RCC 7860 (cell line): ENCODE data around the gene ASMTL.
"Not testable (repeated sequence)": the region's sequence is repeated elsewhere in the genome, so short reads cannot be mapped to it uniquely, and the experiment has no call there.

ENCODE experiments used
- DNase-seq: peaks from one replicate; pipeline ENCODE4 v3.0.0-alpha.2; 2015; ENCODE audit warnings: low spot score
- FAIRE-seq: peaks from 2 replicates; lab custom pipeline; 2012; peaks lifted over from hg19 to GRCh38; lab: Jason Lieb, UNC

Gene ASMTL

GRCh38 chrX:1452516-1453394 is at the start of gene ASMTL:
ASMTL (minus strand) TSS chrX:1452909; CDS start chrX:1452840, 69 bp downstream.
- peak; percentile 99 for DNase-seq
- peak; percentile 83 for FAIRE-seq

DNA sequence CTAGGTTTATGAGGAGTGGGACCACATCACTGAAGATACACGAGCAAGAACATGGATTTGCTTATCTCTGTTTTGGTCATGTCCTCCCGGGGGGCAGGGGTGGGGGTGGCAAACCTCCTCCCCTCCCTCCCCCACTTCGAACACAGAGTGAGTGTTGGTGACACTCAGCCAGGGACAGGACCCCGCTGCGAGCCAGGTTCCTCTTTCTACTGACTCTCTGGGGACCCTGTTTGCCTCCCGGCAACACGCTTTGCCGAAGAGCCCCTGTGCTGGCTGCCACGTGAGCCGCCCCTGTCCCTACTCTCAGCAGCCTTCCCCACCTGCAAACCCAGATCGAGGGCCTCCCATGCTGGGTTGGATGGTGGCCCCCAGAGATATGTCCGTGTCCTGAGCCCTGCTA is 49.5 kb upstream of the ASMTL start:
- no peak for FAIRE-seq
- DNase-seq = no peak

DNA sequence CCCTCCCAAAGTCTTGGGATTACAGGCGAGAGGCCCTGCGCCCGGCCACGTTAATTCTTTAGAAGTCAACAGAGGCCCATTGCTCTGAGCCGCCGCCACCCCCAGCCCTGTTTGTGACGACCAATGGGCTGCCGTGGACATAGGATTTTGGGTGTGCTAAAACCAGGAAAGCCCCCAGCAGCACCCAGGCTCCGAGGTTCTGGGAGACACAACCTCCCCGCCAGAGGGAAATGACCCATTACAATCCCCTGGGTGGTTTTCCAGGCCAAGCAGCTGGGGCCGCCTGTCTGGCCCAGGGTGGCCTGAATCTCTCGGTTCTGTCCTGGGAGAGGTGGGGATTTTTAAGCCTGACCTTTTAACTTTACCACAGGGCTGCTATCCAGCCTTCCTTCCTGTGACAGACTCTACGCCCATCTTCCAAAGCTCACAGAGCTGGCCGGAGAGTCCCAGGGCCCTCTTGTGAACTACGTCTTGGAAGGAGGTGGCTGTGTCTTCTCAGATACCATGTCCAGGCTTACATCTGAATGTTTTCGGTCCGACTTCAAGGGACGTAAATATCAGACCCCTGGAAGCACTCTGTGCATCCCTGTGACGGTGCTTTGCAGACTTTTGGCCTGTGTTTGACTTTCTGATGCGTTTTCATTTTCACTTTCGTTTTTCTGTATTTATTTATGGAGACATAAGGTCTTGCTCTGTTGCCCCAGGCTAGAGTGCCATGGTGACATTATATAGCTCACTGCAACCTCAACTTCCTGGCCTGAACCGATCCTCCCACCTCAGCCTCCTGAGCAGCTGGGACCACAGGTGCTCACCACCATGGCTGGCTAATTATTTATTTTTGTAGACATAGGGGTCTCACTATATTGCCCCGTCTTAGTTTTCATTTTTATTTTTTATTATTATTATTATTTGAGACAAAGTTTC is 48.3 kb upstream of the ASMTL start:
- DNase-seq (no peak), FAIRE-seq (no peak)

GRCh38 chrX:1496076-1496475 is 43.4 kb upstream of the ASMTL start:
- FAIRE-seq (no peak), DNase-seq (no peak)

GRCh38 chrX:1493877-1494510 is 41.3 kb upstream of the ASMTL start:
- FAIRE-seq = no peak
- DNase-seq = no peak

DNA sequence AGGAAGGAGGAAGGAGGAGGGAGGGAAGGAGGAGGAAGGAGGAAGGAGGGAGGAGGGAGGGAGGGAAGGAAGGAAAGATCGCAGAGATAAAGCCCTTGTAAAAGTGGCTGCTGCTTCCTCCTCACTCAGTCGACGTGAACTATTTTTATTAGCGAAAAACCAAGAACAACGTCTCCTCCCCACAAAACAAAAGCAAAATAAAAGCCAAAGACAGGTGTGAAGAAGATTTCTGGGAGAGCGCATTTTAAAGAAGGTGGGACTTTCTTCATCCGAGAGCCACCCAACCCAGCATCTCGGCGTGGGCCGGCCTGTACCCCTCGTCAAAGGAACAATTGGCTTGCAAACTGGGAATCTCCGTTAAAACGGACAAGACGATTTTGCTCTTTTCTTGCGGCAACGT is 40.7 kb upstream of the ASMTL start:
- DNase-seq = no peak
- no peak for FAIRE-seq

- no peak for DNase-seq
- FAIRE-seq = no peak
These were observed 39.8 kb upstream of the ASMTL start for GRCh38 chrX:1492421-1493012.

DNA sequence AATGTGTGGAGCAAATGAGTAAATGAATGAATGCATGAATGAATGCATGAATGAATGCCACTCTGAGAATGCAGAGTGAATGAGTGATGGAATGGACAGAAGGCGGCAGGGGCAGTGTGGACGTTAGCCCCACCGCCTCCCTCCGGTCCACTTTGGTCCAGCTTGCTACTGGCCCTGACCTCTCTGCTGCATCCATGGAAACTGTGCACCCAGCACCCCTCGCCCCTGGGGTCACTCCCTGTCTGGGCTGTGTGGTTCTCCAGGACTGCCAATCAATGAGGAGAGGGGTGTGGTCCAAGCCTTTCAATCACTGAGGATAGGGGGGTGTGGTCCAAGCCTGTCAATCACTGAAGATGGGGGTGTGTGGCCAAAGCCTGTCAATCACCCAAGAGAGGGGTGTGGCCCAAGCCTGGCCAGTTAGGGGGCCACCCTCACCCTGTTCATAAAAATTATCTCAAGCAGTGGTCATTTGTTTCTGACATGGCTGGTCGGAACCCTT is 39.2 kb upstream of the ASMTL start:
- DNase-seq (no peak), FAIRE-seq (no peak)

- not testable (repeated sequence) for DNase-seq, FAIRE-seq
These were observed 38.5 kb upstream of the ASMTL start for GRCh38 chrX:1491248-1491647.

DNA sequence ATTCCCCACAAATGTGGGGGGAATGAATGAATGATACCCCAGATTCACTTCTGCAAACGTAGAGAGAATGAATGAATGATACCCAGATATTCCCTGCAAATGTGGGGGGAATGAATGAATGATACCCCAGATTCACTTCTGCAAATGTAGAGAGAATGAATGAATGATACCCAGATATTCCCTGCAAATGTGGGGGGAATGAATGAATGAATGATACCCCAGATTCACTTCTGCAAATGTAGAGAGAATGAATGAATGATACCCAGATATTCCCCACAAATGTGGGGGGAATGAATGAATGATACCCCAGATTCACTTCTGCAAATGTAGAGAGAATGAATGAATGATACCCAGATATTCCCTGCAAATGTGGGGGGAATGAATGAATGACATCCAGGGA is 38.0 kb upstream of the ASMTL start:
- FAIRE-seq, DNase-seq: not testable (repeated sequence)

GRCh38 chrX:1489354-1489753 is 36.6 kb upstream of the ASMTL start:
- FAIRE-seq, DNase-seq: not testable (repeated sequence)

GRCh38 chrX:1488745-1489144 is 36.0 kb upstream of the ASMTL start:
- DNase-seq (no peak), FAIRE-seq (no peak)

DNA sequence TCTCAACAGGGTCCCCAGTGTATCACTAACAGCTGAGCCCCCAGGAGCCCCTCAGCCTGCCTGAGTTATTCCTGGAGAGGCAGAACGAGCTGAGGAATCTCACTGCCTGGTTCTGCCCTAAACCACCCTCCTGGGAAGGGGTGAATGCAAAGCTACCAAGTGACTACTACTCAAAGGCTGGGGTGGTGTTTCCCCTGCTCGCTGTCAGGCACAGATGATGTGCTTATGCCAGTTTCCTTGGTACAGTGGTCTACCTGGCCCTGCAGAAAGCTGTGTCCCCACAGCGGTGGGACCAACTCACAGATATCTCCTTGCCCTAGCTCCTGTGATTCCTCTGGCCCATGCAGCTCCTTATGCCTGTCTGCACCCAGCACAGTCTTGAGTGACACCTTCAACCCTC is 35.4 kb upstream of the ASMTL start:
- DNase-seq (no peak), FAIRE-seq (no peak)

- no peak for FAIRE-seq
- DNase-seq = no peak
These were observed 34.7 kb upstream of the ASMTL start for GRCh38 chrX:1487401-1487800.

DNA sequence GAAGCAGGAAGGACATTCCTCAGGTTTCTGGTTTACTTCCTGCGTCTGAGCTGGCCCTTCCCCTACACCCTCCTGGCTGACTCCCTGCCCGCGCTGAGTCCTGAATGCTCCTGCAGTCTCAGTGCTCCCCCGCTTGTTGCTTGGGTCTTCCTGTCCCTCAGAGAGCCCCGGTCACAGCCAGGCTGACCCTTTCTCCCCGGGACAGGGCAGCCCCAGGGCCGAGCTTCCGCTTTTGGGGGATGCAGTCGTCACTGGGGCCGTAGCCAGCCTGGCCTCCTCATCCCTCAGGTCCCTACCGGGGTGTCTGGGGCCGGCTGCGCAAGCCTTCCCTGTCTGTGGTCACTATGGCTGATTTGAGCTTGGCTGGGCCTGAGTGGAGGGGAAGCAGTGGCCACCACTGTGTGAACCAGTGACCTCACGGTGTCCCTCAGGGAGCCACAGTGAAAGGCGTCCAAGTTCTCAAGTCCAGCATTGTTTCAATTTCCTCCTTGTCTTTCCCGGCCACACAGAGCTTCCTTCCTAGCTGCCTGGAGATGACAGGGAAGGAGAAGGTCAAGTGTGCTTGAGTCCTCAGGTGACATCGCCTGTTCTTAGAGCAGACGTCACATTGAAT is 34.1 kb upstream of the ASMTL start:
- FAIRE-seq (no peak), DNase-seq (no peak)

GRCh38 chrX:1486177-1486576 is 33.5 kb upstream of the ASMTL start:
- DNase-seq (no peak), FAIRE-seq (no peak)

DNA sequence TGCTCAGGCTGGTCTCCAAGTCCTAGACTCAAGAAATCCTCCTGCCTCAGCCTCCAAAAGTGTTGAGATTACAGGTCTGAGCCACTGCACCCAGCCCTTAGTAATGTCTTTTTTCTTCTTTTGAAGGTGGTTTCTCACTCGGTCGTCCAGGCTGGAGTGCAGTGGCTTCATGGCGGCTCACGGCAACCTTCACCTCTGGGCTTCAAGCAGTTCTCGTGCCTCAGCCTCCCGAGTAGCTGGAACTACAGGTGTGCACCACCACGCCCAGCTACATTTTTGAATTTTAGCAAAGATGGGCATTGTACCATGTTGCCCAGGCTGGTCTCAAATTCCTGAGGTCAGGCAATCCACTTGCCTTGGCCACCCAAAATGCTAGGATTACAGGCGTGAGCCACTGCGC is 32.3 kb upstream of the ASMTL start:
- FAIRE-seq = no peak
- no peak for DNase-seq

DNA sequence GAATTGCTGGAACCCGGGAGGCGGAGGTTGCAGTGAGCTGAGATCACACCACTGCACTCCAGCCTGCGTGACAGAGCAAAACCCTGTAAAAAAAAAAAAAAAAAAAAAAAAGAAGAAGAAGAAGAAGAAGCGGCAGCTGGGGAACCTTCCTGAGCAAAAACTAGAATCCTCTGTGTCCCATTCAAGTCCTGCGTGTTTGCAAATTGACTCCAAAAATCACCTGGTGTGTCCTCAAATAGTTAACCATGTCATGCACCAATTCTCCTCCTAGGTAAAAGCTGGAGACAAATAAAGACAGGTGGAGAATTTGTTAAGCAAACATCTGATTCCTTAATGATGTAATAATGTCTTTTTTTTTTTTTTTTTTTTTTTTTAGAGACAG is 31.9 kb upstream of the ASMTL start:
- DNase-seq (no peak), FAIRE-seq (no peak)

DNA sequence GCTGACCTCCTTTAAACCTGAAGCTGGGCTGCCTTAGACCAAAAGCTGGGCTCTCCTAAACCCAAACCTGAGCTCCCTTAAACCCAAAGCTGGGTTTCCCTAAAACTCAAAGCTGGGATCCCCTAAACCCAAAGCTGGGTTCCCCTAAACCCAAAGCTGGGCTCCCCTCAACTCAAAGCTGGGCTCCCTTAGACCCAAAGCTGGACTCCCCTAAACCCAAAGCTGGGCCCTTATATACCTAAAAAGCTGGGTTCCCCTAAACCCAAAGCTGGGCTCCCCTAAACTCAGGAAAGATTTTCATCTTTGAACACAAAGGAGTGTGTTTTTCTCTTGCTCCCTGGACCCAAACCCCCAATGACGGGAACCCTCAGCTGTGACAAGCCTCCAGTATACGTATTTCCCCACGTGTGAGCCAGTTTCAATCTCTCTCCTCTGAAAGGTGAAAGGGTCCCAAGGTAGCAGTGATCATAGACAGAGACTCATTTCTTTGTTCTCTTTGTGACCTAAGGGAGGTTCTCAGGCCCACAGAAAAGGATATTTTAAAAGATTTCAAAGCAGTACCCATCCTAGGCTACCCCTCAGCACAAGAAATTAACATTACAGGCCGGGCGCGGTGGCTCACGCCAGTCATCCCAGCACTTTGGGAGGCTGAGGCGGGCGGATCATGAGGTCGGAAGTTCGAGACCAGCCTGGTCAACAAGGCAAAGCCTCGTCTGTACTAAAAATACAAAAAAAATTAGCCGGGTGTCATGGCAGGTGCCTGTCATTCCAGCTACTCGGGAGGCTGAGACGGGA is 31.3 kb upstream of the ASMTL start:
- FAIRE-seq (no peak), DNase-seq (no peak)
